HG02973 (cell line): ENCODE measurements around the gene ZNF765.
"Not testable (repeated sequence)": the region's sequence is repeated elsewhere in the genome, so short reads cannot be mapped to it uniquely, and the experiment has no call there.

Source experiments
- ATAC-seq: cut with Tn5 transposase; IDR thresholded peaks from one replicate; pipeline ENCODE4 v1.9.1; 2021; ENCODE audit warnings: moderate library complexity; ENCODE audit not compliant: unreplicated experiment

ZNF765 gene

GRCh38 chr19:53475470-53475869 lies 80.5 kb downstream of the ZNF765 start:
- not testable (repeated sequence) for ATAC-seq
